GM21381 (cell line): ENCODE results near the gene CAMSAP2.
A peak's percentile ranks its signal among the peaks of the same experiment; 100 is the strongest.
"Not testable (repeated sequence)": the region's sequence is repeated elsewhere in the genome, so short reads cannot be mapped to it uniquely, and the experiment has no call there.

Experiments used
- ATAC-seq: cut with Tn5 transposase; IDR thresholded peaks from one replicate; pipeline ENCODE4 v1.9.1; 2021; ENCODE audit warnings: mild to moderate bottlenecking, moderate library complexity; ENCODE audit not compliant: unreplicated experiment

The CAMSAP2 gene

DNA sequence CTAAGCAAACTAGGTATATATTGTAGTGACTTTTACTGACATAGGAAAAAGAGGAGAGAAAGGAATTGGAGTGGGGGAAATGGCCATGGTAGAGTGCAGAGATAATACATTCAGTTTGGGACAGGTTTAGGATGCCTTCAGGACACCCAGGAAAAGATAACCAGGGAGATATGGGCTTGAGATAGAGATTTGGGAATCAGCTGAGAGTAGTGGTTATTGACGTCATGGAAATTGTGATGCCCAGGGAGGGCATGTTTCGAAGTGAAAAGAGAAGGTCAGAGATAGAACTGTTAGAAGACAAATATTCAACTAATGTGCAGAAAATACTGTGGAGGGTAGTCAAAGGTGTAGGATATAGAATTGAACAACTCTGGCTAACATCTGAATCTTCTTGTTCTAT lies 40.6 kb downstream of the CAMSAP2 start:
- no peak for ATAC-seq

DNA sequence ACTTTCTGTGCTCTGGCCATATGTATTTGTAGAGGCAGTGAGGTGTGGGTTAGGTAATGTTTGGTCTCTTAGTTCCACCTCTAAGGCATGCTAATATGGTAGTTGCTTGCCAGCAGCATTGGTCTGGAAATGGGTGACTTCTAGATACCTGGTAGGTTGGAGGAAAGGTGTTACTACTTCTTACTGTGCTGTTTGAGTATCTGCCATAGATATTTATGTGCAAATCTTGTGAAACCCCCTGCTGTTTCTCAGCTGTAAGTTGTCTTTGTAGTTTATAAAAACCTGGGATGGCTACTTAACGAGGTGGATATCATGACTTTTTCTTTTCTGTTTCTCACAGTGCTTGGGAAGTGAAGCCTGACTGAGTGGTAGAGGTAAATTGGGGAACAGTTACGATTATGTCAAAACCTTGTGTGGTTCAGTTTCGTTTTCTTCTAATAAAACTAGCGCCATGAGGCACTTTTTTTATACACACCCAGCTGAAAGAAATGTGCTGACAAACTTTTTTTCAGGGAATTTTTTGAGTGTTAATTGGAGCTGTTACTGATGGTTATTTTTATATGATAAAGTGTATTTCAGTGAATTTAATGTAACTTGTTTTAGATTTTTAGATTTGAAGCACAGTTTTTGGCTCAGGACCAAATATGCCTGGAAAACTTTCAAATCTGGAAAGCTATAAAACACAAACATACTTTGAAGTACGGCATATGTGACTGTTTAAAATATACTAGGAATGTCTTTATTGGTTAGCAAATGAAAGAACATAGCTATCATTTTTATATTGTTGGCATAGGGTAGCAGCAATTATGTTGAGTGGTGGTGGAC lies 42.1 kb downstream of the CAMSAP2 start:
- no peak for ATAC-seq

- ATAC-seq = no peak
Observed at GRCh38 chr1:200783926-200784325, 45.2 kb downstream of the CAMSAP2 start.

- ATAC-seq = no peak
Observed at GRCh38 chr1:200784576-200784975, 45.9 kb downstream of the CAMSAP2 start.

GRCh38 chr1:200786788-200787187 lies 48.1 kb downstream of the CAMSAP2 start:
- no peak for ATAC-seq

- no peak for ATAC-seq
Observed at GRCh38 chr1:200787896-200788387, 49.2 kb downstream of the CAMSAP2 start.

DNA sequence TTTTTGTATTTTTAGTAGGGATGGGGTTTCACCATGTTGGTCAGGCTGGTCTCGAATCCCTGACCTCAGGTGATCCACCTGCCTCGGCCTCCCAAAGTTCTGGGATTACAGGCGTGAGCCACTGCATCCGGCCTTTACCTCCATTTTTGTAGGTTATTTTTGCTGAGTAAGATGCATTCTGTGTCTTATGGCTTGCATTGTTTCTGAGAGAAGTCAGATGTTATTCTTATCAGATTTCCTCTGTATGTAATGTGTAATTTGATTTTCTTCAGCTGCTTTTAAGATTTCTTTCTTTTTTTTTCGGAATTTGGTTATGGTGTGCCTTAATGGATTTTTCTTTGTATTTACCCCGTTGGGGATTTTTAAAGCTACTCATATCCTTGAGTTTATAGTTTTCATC lies 52.3 kb downstream of the CAMSAP2 start:
- not testable (repeated sequence) for ATAC-seq

DNA sequence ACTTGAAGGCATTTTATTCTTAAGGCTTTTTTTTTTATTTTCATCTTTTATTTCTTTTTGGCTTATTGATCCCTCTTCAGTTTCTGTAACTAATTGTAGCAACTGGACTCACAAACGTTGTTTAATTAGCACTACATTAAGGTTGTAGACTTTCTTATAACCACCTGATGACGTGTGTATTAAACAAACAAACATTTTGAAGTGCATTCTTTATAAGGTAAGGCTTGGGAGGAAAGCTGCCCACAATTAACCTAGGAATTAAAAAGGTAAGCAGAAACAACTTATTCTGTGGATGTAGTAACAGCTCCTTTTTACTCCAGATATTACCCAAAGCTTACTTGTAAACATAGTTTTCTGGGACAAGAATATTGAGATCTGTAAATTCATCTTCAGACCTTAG lies 55.0 kb downstream of the CAMSAP2 start:
- no peak for ATAC-seq

DNA sequence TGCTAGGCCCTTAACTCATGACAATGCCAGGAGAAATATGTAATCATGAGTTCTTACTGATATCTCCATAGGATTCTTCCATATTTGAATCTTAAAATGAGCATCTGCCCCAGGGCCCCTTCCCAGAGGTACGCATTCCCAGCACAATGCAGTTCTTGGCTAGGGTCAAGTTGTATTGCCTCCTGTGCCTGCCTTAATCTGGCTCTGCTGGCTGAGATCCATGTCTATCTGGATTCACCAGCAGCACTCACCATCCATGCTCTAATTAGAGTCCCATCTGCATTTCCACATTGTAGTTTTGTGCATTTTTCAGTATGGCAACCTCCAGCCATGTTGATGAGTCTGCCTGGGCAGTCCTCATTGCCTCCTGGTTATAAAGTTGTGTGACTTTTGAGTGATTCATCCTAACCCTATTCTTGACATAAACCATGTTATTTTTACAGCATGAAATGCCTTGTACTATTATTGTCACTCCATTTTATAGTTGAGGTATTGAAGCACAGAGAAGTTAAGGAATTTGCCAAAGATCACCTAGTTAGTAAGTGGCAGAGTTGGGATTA lies 55.9 kb downstream of the CAMSAP2 start:
- no peak for ATAC-seq

- no peak for ATAC-seq
Observed at GRCh38 chr1:200795156-200795555, 56.5 kb downstream of the CAMSAP2 start.

DNA sequence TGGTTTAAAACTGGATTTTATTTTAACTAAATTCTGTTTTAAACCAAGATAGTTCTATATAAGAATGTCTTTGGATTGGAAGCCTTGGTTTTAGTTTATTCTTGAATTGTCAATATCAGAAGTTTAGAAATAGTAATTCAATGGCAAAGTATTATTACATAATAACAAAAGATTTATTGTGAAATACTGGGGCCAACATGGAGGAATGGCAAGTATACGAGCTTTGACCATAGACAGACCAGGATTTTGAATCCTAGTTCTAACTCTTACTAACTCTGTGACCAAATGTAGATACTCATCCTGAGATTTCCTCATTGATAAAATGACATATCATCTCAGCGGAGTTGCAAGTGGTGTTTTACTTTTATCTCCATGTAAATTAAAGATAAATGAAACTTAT lies 63.3 kb downstream of the CAMSAP2 start:
- no peak for ATAC-seq

- ATAC-seq = peak; percentile 81
Observed at GRCh38 chr1:200802865-200803512, 64.3 kb downstream of the CAMSAP2 start.

DNA sequence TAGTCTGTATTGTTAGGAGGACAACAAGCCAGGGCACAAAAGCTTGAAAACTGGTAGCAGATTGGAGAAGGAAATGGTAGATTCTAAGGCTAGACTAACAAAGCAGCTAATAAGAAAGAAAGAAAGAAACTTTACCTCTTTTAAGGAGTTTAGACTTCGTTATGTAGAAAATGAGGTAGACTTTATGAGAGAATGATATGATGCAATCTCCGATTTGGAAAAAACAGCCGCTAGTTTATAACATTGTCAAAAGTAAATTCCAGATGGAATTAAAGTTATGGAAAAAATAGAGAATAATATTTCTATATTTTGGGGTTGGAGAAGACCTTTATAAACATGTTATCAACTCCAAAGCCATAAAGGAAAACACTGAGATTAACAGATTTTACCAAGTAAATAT lies 67.0 kb downstream of the CAMSAP2 start:
- ATAC-seq = no peak

GRCh38 chr1:200808846-200809245 lies 70.2 kb downstream of the CAMSAP2 start:
- no peak for ATAC-seq

DNA sequence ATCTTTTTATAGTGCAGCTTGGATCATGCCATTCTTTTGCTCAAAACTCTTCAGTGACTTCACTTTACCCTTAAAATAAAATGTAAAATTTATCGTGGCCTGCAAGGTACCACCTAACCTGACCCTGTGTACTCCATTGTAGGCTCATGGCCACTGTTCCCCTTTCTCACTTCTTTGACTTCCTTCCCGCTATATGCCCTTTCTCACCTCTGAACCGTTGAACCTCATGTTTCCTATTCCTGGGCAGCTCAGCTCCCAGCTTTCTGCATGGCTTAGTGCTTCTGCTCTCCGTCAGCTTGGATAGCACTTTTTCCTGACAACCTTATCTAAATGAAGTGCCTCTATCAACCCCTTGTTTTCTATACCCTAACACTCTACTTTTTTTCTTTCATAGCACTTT lies 73.0 kb downstream of the CAMSAP2 start:
- ATAC-seq = no peak

DNA sequence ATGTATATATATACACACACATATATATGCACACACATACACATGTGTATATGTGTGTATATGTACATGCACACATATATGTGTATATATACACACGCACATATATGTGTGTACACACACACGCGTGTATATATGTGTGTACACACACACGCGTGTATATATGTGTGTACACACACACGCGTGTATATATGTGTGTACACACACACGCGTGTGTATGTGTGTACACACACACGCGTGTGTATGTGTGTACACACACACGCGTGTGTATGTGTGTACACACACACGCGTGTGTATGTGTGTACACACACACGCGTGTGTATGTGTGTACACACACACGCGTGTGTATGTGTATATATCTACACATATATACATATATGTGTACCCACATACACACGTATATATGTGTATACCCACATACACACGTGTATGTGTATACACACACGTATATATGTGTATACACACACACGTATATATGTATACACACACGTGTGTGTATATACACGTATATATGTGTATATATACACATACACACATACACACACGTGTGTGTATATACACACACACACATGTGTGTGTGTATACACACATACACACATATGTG lies 78.0 kb downstream of the CAMSAP2 start:
- not testable (repeated sequence) for ATAC-seq

DNA sequence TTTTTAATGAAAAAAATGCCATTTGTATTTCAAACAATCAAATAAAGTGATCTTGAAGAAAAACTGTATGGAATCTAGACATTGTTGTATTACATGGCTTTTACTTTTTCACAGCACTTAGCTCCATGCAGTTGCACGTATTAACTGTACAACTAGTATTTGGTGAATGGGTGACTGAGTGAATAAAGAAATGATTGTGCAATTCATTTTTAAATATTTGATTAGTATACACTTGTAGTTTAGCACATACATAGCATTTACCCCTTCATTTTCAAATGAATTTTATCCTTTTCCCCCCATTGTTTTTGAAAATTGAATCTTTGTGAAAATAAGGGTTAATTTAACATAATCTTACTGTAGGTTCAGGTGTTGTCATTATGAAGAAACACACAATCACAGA lies 79.6 kb downstream of the CAMSAP2 start:
- no peak for ATAC-seq

DNA sequence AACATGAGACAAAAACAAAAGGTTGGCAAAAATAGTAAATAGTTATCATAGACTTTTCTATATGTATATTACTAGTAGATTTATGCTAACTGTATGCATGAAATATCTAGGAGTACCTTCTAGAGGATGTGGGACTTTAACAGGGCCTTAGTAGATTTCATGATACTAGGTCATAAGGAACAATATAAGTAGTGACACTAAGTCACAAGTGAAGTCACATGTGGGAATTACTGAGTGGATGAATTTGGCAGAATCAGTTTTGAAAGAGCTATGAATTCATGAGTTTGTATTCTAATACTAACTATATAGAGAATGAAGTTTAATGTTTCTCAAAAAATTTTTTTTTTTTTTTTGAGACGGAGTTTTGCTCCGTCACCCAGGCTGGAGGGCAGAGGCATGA lies 81.0 kb downstream of the CAMSAP2 start:
- ATAC-seq = no peak

DNA sequence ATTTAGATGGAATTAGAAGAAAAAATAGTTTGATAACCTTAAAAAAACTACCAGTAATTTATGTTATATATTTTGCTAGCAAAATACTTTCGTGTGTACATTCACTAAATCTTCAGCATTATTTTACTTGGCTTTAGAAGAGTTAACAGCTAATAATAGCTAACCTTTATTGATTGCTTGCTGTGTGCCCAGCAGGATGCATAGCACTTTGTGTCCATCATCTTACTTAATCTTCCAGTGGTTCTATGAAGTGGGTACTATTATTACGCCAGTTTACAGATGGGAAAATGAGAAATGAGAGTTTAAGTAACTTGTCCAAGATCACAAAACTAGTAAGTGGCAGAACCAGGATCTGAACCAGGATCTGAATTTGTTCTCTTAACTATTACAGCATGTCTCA lies 92.4 kb downstream of the CAMSAP2 start:
- no peak for ATAC-seq

- no peak for ATAC-seq
Observed at GRCh38 chr1:200834383-200834782, 95.7 kb downstream of the CAMSAP2 start.

DNA sequence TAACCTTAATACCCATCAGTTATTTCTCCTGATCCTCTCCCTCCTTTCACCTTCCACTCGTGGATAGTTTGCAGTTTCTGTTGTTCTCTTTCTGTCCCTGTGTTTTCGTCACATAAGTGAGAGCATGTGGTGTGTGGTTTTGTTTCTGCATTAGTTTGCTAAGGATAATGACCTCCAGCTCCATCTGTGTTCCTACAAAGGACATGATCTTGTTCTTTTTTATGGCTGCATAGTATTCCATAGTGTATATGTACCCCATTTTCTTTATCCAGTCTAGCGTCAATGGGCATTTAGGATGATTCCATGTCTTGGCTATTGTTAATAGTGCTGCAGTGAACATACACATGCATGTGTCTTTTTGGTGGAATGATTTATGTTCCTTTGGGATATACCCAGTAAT lies 97.5 kb downstream of the CAMSAP2 start:
- ATAC-seq = no peak
